Progenitor cell of endocrine pancreas (in vitro differentiated cells): ENCODE results near the gene CYB561A3. TPM values are rescaled to one million over a fixed set of nuclear protein-coding genes. Genes with fewer than 3 reads are reported as not detected.
A peak's percentile ranks its signal among the peaks of the same experiment; 100 is the strongest.
"Not testable (repeated sequence)": the region's sequence is repeated elsewhere in the genome, so short reads cannot be mapped to it uniquely, and the experiment has no call there.

ENCODE experiments used
- DNase-seq: peaks from one replicate; pipeline ENCODE4 v3.0.0; 2021; ENCODE audit warnings: low spot score; ENCODE audit not compliant: unreplicated experiment
- H3K27ac Mint-ChIP-seq: 2 replicates; pipeline ENCODE4 v1.8.0; 2021; ENCODE audit warnings: mild to moderate bottlenecking, moderate library complexity, mixed read lengths
- H3K27me3 Mint-ChIP-seq: 2 replicates; pipeline ENCODE4 v1.8.0; 2021; ENCODE audit warnings: mixed read lengths
- H3K36me3 Mint-ChIP-seq: 2 replicates; pipeline ENCODE4 v1.8.0; 2022; ENCODE audit warnings: mixed read lengths; ENCODE audit not compliant: insufficient read depth
- H3K4me1 Mint-ChIP-seq: 2 replicates; pipeline ENCODE4 v1.8.0; 2021; ENCODE audit warnings: low read depth, mixed read lengths
- H3K4me3 Mint-ChIP-seq: 2 replicates; pipeline ENCODE4 v1.8.0; 2021; ENCODE audit warnings: low read depth, mild to moderate bottlenecking, moderate library complexity, mixed read lengths
- H3K9me3 Mint-ChIP-seq: 2 replicates; pipeline ENCODE4 v1.8.0; 2021; ENCODE audit warnings: low read depth, mixed read lengths
- total RNA-seq: library from RNA; stranded (reverse); gene quantifications from 2 replicates; pipeline ENCODE4 v1.2.1, GENCODE V29; 2021
- TF ChIP-seq, protein P1 (sequence below): fragments of 200-600 bp; sonication (generic); IDR thresholded peaks from one replicate; pipeline ENCODE4 v1.5.0; 2021; ENCODE audit warnings: antibody characterized with exemption, mild to moderate bottlenecking; ENCODE audit not compliant: unreplicated experiment

Gene CYB561A3
- total RNA-seq, 1 donor from 2014 or later, result 45.3 TPM

- DNase-seq, result no peak
- H3K4me1 Mint-ChIP-seq, result peaks cover 6% of the 10 kb centered on the region
- TF ChIP-seq, protein P1, sequence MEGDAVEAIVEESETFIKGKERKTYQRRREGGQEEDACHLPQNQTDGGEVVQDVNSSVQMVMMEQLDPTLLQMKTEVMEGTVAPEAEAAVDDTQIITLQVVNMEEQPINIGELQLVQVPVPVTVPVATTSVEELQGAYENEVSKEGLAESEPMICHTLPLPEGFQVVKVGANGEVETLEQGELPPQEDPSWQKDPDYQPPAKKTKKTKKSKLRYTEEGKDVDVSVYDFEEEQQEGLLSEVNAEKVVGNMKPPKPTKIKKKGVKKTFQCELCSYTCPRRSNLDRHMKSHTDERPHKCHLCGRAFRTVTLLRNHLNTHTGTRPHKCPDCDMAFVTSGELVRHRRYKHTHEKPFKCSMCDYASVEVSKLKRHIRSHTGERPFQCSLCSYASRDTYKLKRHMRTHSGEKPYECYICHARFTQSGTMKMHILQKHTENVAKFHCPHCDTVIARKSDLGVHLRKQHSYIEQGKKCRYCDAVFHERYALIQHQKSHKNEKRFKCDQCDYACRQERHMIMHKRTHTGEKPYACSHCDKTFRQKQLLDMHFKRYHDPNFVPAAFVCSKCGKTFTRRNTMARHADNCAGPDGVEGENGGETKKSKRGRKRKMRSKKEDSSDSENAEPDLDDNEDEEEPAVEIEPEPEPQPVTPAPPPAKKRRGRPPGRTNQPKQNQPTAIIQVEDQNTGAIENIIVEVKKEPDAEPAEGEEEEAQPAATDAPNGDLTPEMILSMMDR, result no peak
- H3K27me3 Mint-ChIP-seq, result no peaks in the 10 kb centered on the region
- H3K4me3 Mint-ChIP-seq, result no peak overlapping the region
- H3K9me3 Mint-ChIP-seq, result peaks cover 3% of the 10 kb centered on the region
- peak overlapping the region; percentile 24 for H3K27ac Mint-ChIP-seq
- H3K36me3 Mint-ChIP-seq, result peaks cover under 1% of the 10 kb centered on the region
Observed at GRCh38 chr11:61384271-61385242, 22.9 kb upstream of the CYB561A3 start.

GRCh38 chr11:61383859-61384258 lies 22.2 kb upstream of the CYB561A3 start:
- not testable (repeated sequence) for H3K27ac Mint-ChIP-seq

GRCh38 chr11:61380884-61381283 lies 19.2 kb upstream of the CYB561A3 start:
- no peak overlapping the region for H3K4me3 Mint-ChIP-seq
- no peaks in the 10 kb centered on the region for H3K27me3 Mint-ChIP-seq
- no peaks in the 10 kb centered on the region for H3K9me3 Mint-ChIP-seq
- H3K27ac Mint-ChIP-seq, result no peak overlapping the region
- H3K36me3 Mint-ChIP-seq, result peaks cover 5% of the 10 kb centered on the region
- DNase-seq, result no peak
- TF ChIP-seq, protein P1, result no peak
- peaks cover 6% of the 10 kb centered on the region for H3K4me1 Mint-ChIP-seq

More at GRCh38 chr11:61383859-61384258, 22.2 kb upstream of the CYB561A3 start:
- H3K36me3 Mint-ChIP-seq, DNase-seq, H3K4me1 Mint-ChIP-seq, H3K9me3 Mint-ChIP-seq, H3K27me3 Mint-ChIP-seq, H3K4me3 Mint-ChIP-seq: not testable (repeated sequence)

- Mint-ChIP-seq H3K9me3 (peaks cover 3% of the 10 kb centered on the region), H3K4me1 (no peaks in the 10 kb centered on the region), H3K36me3 (peaks cover 10% of the 10 kb centered on the region), H3K4me3 (no peak overlapping the region), H3K27me3 (no peaks in the 10 kb centered on the region), H3K27ac (no peak overlapping the region)
- TF ChIP-seq, protein P1, result no peak
- DNase-seq, result no peak
Observed at GRCh38 chr11:61378713-61379313, 17.1 kb upstream of the CYB561A3 start.

GRCh38 chr11:61377461-61378160 lies 15.9 kb upstream of the CYB561A3 start:
- Mint-ChIP-seq H3K36me3 (peaks cover 12% of the 10 kb centered on the region), H3K9me3 (peaks cover 6% of the 10 kb centered on the region), H3K4me3 (no peak overlapping the region), H3K27ac (no peak overlapping the region), H3K4me1 (no peaks in the 10 kb centered on the region), H3K27me3 (no peaks in the 10 kb centered on the region)
- no peak for DNase-seq
- TF ChIP-seq, protein P1, result no peak
